Endometrial microvascular endothelial cells (primary cell): ENCODE measurements around the gene ZBTB20. TPM values are rescaled to one million over a fixed set of nuclear protein-coding genes. Genes with fewer than 3 reads are reported as not detected.

Experiments
- in situ Hi-C: cut with HindIII; loops from 2 replicates; pipeline ENCODE4 v1.10.0; 2017; ENCODE audit warnings: low sequenced_read_pairs, low pct_unique_long_range_greater_than_20kb; ENCODE audit errors: inconsistent ontology term
- total RNA-seq: library from RNA; depleted of rRNA; stranded (reverse); fragments of >200 nt; gene quantifications from one replicate; pipeline ENCODE4 v1.2.3, GENCODE V29; 2015; ENCODE audit errors: inconsistent ontology term

Gene ZBTB20
- total RNA-seq, 1 donor from 2014 or later: 6.2 TPM

- in situ Hi-C loops: no loop called here
Observed at GRCh38 chr3:114644367-114644766, 502.7 kb downstream of the ZBTB20 start.

GRCh38 chr3:114642951-114643741 is 503.9 kb downstream of the ZBTB20 start:
- in situ Hi-C loops: no loop called here

GRCh38 chr3:114640126-114640525 is 507.0 kb downstream of the ZBTB20 start:
- in situ Hi-C loops: no loop called here

GRCh38 chr3:114639171-114639570 is 507.9 kb downstream of the ZBTB20 start:
- in situ Hi-C loops: no loop called here

GRCh38 chr3:114635878-114636277 is 511.2 kb downstream of the ZBTB20 start:
- in situ Hi-C loops: no loop called here

GRCh38 chr3:114634635-114635034 is 512.5 kb downstream of the ZBTB20 start:
- in situ Hi-C loops: no loop called here

- in situ Hi-C loops: no loop called here
Observed at GRCh38 chr3:114632757-114633424, 514.2 kb downstream of the ZBTB20 start.

GRCh38 chr3:114627770-114628169 is 519.3 kb downstream of the ZBTB20 start:
- in situ Hi-C loops: no loop called here

GRCh38 chr3:114626751-114627150 is 520.3 kb downstream of the ZBTB20 start:
- in situ Hi-C loops: no loop called here

GRCh38 chr3:114624571-114625181 is 522.4 kb downstream of the ZBTB20 start:
- in situ Hi-C loops: no loop called here

- in situ Hi-C loops: no loop called here
Observed at GRCh38 chr3:114624047-114624445, 523.0 kb downstream of the ZBTB20 start.

- in situ Hi-C loops: no loop called here
Observed at GRCh38 chr3:114623420-114624046, 523.6 kb downstream of the ZBTB20 start.

GRCh38 chr3:114622001-114622400 is 525.1 kb downstream of the ZBTB20 start:
- in situ Hi-C loops: no loop called here

- in situ Hi-C loops: no loop called here
Observed at GRCh38 chr3:114619771-114620170, 527.3 kb downstream of the ZBTB20 start.

GRCh38 chr3:114615523-114616085 is 531.5 kb downstream of the ZBTB20 start:
- in situ Hi-C loops: no loop called here

GRCh38 chr3:114609973-114610630 is 537.0 kb downstream of the ZBTB20 start:
- in situ Hi-C loops: no loop called here

GRCh38 chr3:114608293-114608692 is 538.8 kb downstream of the ZBTB20 start:
- in situ Hi-C loops: no loop called here

- in situ Hi-C loops: no loop called here
Observed at GRCh38 chr3:114606336-114606735, 540.8 kb downstream of the ZBTB20 start.

GRCh38 chr3:114600571-114600970 is 546.5 kb downstream of the ZBTB20 start:
- in situ Hi-C loops: no loop called here
